ENCODE measurements around the gene MSH3. TPM values are rescaled to one million over a fixed set of nuclear protein-coding genes. Genes with fewer than 3 reads are reported as not detected.
A peak's percentile ranks its signal among the peaks of the same experiment; 100 is the strongest.

MSH3 gene
- total and polyA plus RNA-seq, 2 donors from 2014 or later = 7.0 to 22.1 TPM

GRCh38 chr5:80707645-80708044, 53.2 kb downstream of the MSH3 start:
- intact Hi-C loops (cut with DNase I) = no loop called here
- DNase-seq = peak in 1 of 5 donors; percentile 11
- Histone ChIP-seq H3K4me3 (ENCODE audit: low read length in 3 of 3) (no peak overlapping the region), H3K9me3 (ENCODE audit: control insufficient read depth in 2 of 3, insufficient read depth in 1 of 3, low read length in 3 of 3) (no peaks in the 10 kb centered on the region), H3K36me3 (ENCODE audit: control insufficient read depth in 2 of 3, insufficient read depth in 3 of 3, low read length in 3 of 3) (peaks cover 0 to 4% (median 0%) of the 10 kb centered on the region in 3 donors), H3K4me1 (ENCODE audit: control insufficient read depth in 2 of 3, insufficient read depth in 2 of 3, low read depth in 1 of 3, low read length in 3 of 3) (peaks cover 0 to 19% (median 3%) of the 10 kb centered on the region in 3 donors), H3K27ac (ENCODE audit: low read depth in 2 of 2, low read length in 2 of 2) (peak overlapping the region; percentile 45 to 76), H3K9ac (ENCODE audit: low read length in 3 of 3) (no peak overlapping the region), H3K27me3 (ENCODE audit: control insufficient read depth, insufficient read depth, low read length) (no peaks in the 10 kb centered on the region)
- FAIRE-seq = peak; percentile 91
- no peak for TF ChIP-seq CTCF (IDR thresholded peaks at IDR 0.05; ENCODE audit: borderline replicate concordance, extremely low read depth, insufficient read depth)

GRCh38 chr5:80711216-80711615, 56.8 kb downstream of the MSH3 start:
- TF ChIP-seq CTCF (IDR thresholded peaks at IDR 0.05; ENCODE audit: borderline replicate concordance, extremely low read depth, insufficient read depth) = no peak
- H3K27me3 ChIP-seq (ENCODE audit: control insufficient read depth, insufficient read depth, low read length) = no peaks in the 10 kb centered on the region
- no peak overlapping the region for H3K27ac ChIP-seq (ENCODE audit: low read depth in 2 of 2, low read length in 2 of 2)
- FAIRE-seq (no peak), DNase-seq (no peak)
- no peak overlapping the region for H3K9ac ChIP-seq (ENCODE audit: low read length in 3 of 3)
- no peaks in the 10 kb centered on the region for H3K36me3 ChIP-seq (ENCODE audit: control insufficient read depth in 2 of 3, insufficient read depth in 3 of 3, low read length in 3 of 3)
- H3K4me3 ChIP-seq (ENCODE audit: low read length in 3 of 3) = no peak overlapping the region
- no peaks in the 10 kb centered on the region for H3K9me3 ChIP-seq (ENCODE audit: control insufficient read depth in 2 of 3, insufficient read depth in 1 of 3, low read length in 3 of 3)
- peaks cover 0 to 29% (median 4%) of the 10 kb centered on the region in 3 donors for H3K4me1 ChIP-seq (ENCODE audit: control insufficient read depth in 2 of 3, insufficient read depth in 2 of 3, low read depth in 1 of 3, low read length in 3 of 3)
- intact Hi-C loops (cut with DNase I) = no loop called here

GRCh38 chr5:80711938-80712337, 57.5 kb downstream of the MSH3 start:
- DNase-seq (peak in 3 of 5 donors; percentile 12 to 41 (median 25)), FAIRE-seq (no peak)
- H3K4me1 ChIP-seq (ENCODE audit: control insufficient read depth in 2 of 3, insufficient read depth in 2 of 3, low read depth in 1 of 3, low read length in 3 of 3) = peaks cover 0 to 26% (median 4%) of the 10 kb centered on the region in 3 donors
- intact Hi-C loops (cut with DNase I) = no loop called here
- no peaks in the 10 kb centered on the region for H3K9me3 ChIP-seq (ENCODE audit: control insufficient read depth in 2 of 3, insufficient read depth in 1 of 3, low read length in 3 of 3)
- H3K27me3 ChIP-seq (ENCODE audit: control insufficient read depth, insufficient read depth, low read length) = no peaks in the 10 kb centered on the region
- H3K9ac ChIP-seq (ENCODE audit: low read length in 3 of 3) = no peak overlapping the region
- H3K4me3 ChIP-seq (ENCODE audit: low read length in 3 of 3) = no peak overlapping the region
- TF ChIP-seq CTCF (IDR thresholded peaks at IDR 0.05; ENCODE audit: borderline replicate concordance, extremely low read depth, insufficient read depth) = peak; percentile 16
- H3K36me3 ChIP-seq (ENCODE audit: control insufficient read depth in 2 of 3, insufficient read depth in 3 of 3, low read length in 3 of 3) = no peaks in the 10 kb centered on the region
- no peak overlapping the region for H3K27ac ChIP-seq (ENCODE audit: low read depth in 2 of 2, low read length in 2 of 2)

- intact Hi-C loops (cut with DNase I) = no loop called here
- DNase-seq (no peak), FAIRE-seq (no peak)
- H3K4me3 ChIP-seq (ENCODE audit: low read length in 3 of 3) = no peak overlapping the region
- H3K9me3 ChIP-seq (ENCODE audit: control insufficient read depth in 2 of 3, insufficient read depth in 1 of 3, low read length in 3 of 3) = no peaks in the 10 kb centered on the region
- peaks cover 0 to 20% (median 4%) of the 10 kb centered on the region in 3 donors for H3K4me1 ChIP-seq (ENCODE audit: control insufficient read depth in 2 of 3, insufficient read depth in 2 of 3, low read depth in 1 of 3, low read length in 3 of 3)
- TF ChIP-seq CTCF (IDR thresholded peaks at IDR 0.05; ENCODE audit: borderline replicate concordance, extremely low read depth, insufficient read depth) = no peak
- no peaks in the 10 kb centered on the region for H3K36me3 ChIP-seq (ENCODE audit: control insufficient read depth in 2 of 3, insufficient read depth in 3 of 3, low read length in 3 of 3)
- H3K27ac ChIP-seq (ENCODE audit: low read depth in 2 of 2, low read length in 2 of 2) = no peak overlapping the region
- H3K27me3 ChIP-seq (ENCODE audit: control insufficient read depth, insufficient read depth, low read length) = no peaks in the 10 kb centered on the region
- no peak overlapping the region for H3K9ac ChIP-seq (ENCODE audit: low read length in 3 of 3)
These were observed 58.5 kb downstream of the MSH3 start for GRCh38 chr5:80712919-80713318.
